GM23338 (cell line): ENCODE data around the gene ULK4. TPM values are rescaled to one million over a fixed set of nuclear protein-coding genes. Genes with fewer than 3 reads are reported as not detected.

Experiments
- ATAC-seq: fragments of 200-7000 bp; cut with Tn5 transposase; 3 replicates; pipeline ENCODE4 v1.9.1; 2020
- DNase-seq: peaks from one replicate; pipeline ENCODE4 v3.0.0-alpha.2; 2015; ENCODE audit warnings: low spot score
- H2AFZ ChIP-seq: fragments of 200-600 bp; sonication (generic); 2 replicates; pipeline ENCODE4 v1.8.0; 2016; ENCODE audit warnings: antibody characterized with exemption, mild to moderate bottlenecking, moderate library complexity
- H3F3A ChIP-seq: fragments of 200-600 bp; sonication (generic); replicated peaks from 2 replicates; pipeline ENCODE4 v1.8.0; 2017; ENCODE audit warnings: antibody characterized with exemption, mixed run types, low read depth
- H3K27ac ChIP-seq: fragments of 200-600 bp; sonication (generic); 2 replicates; pipeline ENCODE4 v1.6.1; 2016; ENCODE audit warnings: low read depth
- H3K27me3 ChIP-seq: fragments of 200-600 bp; sonication (generic); 2 replicates; pipeline ENCODE4 v1.8.0; 2016; ENCODE audit warnings: mild to moderate bottlenecking, mixed run types, moderate library complexity; ENCODE audit not compliant: insufficient read depth
- H3K36me3 ChIP-seq: fragments of 200-600 bp; sonication (generic); 2 replicates; pipeline ENCODE4 v1.8.0; 2016; ENCODE audit warnings: mild to moderate bottlenecking; ENCODE audit not compliant: insufficient read depth
- H3K4me1 ChIP-seq: fragments of 200-600 bp; sonication (generic); 2 replicates; pipeline ENCODE4 v1.8.0; 2016; ENCODE audit warnings: mild to moderate bottlenecking, moderate library complexity; ENCODE audit not compliant: insufficient read depth
- H3K4me2 ChIP-seq: fragments of 200-600 bp; sonication (generic); 2 replicates; pipeline ENCODE4 v1.7.1; 2017; ENCODE audit warnings: mixed run types
- H3K4me3 ChIP-seq: fragments of 200-600 bp; sonication (generic); 2 replicates; pipeline ENCODE4 v1.6.1; 2016; ENCODE audit warnings: mixed run types
- H3K79me2 ChIP-seq: fragments of 200-600 bp; sonication (generic); replicated peaks from 2 replicates; pipeline ENCODE4 v1.8.0; 2017; ENCODE audit warnings: mild to moderate bottlenecking; ENCODE audit not compliant: insufficient read depth
- H3K9me2 ChIP-seq: fragments of 200-600 bp; sonication (generic); 2 replicates; pipeline ENCODE4 v1.8.0; 2017; ENCODE audit not compliant: insufficient read depth
- H4K20me1 ChIP-seq: fragments of 200-600 bp; sonication (generic); replicated peaks from 2 replicates; pipeline ENCODE4 v1.8.0; 2017; ENCODE audit warnings: mild to moderate bottlenecking; ENCODE audit not compliant: insufficient read depth
- H3K27ac Mint-ChIP-seq: 2 replicates; pipeline ENCODE4 v1.8.0; 2020; ENCODE audit warnings: inconsistent platforms, mild to moderate bottlenecking, moderate library complexity, mixed read lengths
- H3K27me3 Mint-ChIP-seq: 3 replicates; pipeline ENCODE4 v1.8.0; 2022; ENCODE audit warnings: low read depth, mild to moderate bottlenecking, moderate library complexity, mixed read lengths, inconsistent platforms; ENCODE audit not compliant: insufficient read depth, poor library complexity
- H3K36me3 Mint-ChIP-seq: 3 replicates; pipeline ENCODE4 v1.8.0; 2021; ENCODE audit warnings: low read depth, mild to moderate bottlenecking, inconsistent platforms, moderate library complexity, mixed read lengths
- H3K4me1 Mint-ChIP-seq: 3 replicates; pipeline ENCODE4 v1.8.0; 2020; ENCODE audit warnings: mild to moderate bottlenecking, inconsistent platforms, mixed read lengths
- H3K4me3 Mint-ChIP-seq: 3 replicates; pipeline ENCODE4 v1.8.0; 2021; ENCODE audit warnings: moderate library complexity, mild to moderate bottlenecking, inconsistent platforms, mixed read lengths
- H3K9me3 Mint-ChIP-seq: 3 replicates; pipeline ENCODE4 v1.8.0; 2020; ENCODE audit warnings: moderate library complexity, mild to moderate bottlenecking, inconsistent platforms, mixed read lengths
- CREB1 ChIP-seq: fragments of 250-450 bp; sonication (Bioruptor Pico); IDR thresholded peaks from 2 replicates; pipeline ENCODE4 v1.5.0; 2020; ENCODE audit warnings: low read depth, mild to moderate bottlenecking, moderate library complexity
- EZH2 ChIP-seq: fragments of 200-600 bp; sonication (generic); IDR thresholded peaks from one replicate; pipeline ENCODE4 v1.8.0; 2017; ENCODE audit warnings: antibody characterized with exemption, mild to moderate bottlenecking, low read depth; ENCODE audit not compliant: unreplicated experiment
- EZH2phosphoT487 ChIP-seq: fragments of 200-600 bp; sonication (generic); IDR thresholded peaks from one replicate; pipeline ENCODE4 v1.8.1; 2018; ENCODE audit warnings: antibody characterized with exemption; ENCODE audit not compliant: unreplicated experiment
- JUNB ChIP-seq: IDR thresholded peaks from one replicate; pipeline ENCODE4 v1.6.1; 2016; ENCODE audit warnings: antibody characterized with exemption; ENCODE audit not compliant: unreplicated experiment
- ZNF114 ChIP-seq: fragments of 250-450 bp; sonication (Bioruptor Pico); IDR thresholded peaks from 2 replicates; pipeline ENCODE4 v1.5.0; 2020; ENCODE audit warnings: mild to moderate bottlenecking, moderate library complexity
- ZNF331 ChIP-seq: fragments of 250-450 bp; sonication (Bioruptor Pico); IDR thresholded peaks from 2 replicates; pipeline ENCODE4 v1.5.0; 2020; ENCODE audit warnings: low read depth, mild to moderate bottlenecking, moderate library complexity
- polyA plus RNA-seq: library from polyadenylated mRNA; unstranded; fragments of >200 nt; fragmentation: Nextera tagmentation; extraction: Ambion mirVana; gene quantifications from 2 replicates; pipeline ENCODE4 v1.2.1, GENCODE V29; 2016
- total RNA-seq: library from RNA; depleted of rRNA; stranded (reverse); fragments of >200 nt; shearing (Covaris generic); gene quantifications from 2 replicates; pipeline ENCODE4 v1.2.3, GENCODE V29; 2014
- TF ChIP-seq, protein P1 (sequence below): fragments of 250-450 bp; sonication (Bioruptor Pico); IDR thresholded peaks from 2 replicates; pipeline ENCODE4 v1.5.0; 2020; ENCODE audit warnings: mild to moderate bottlenecking, moderate library complexity

Gene ULK4
- total and polyA plus RNA-seq, 2 experiments from 2014 or later: 20.8 to 41.4 TPM

DNA sequence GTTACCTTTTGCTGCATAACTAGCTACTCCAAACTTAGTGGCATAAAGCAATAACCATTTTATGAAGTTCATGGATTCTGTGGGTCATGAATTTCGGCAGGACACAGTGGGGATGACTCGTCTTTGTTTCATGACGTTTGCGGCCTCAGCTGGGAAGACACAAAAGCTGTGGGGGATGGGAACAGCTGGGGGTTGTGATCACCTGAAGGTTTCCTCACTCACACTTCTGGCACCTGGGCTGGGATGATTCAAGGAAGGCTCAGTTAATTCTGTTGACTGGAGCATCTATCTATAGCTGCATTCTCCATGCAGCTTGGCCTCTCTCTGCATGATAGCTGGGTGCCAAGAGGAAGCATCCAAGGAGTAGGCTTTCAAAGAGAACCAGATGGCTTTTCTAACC lies 332.8 kb downstream of the ULK4 start:
- Mint-ChIP-seq H3K4me3 (no peak overlapping the region), H3K9me3 (no peaks in the 10 kb centered on the region), H3K27me3 (peaks cover 2% of the 10 kb centered on the region), H3K27ac (peak overlapping the region; percentile 82), H3K36me3 (no peaks in the 10 kb centered on the region), H3K4me1 (peaks cover 12% of the 10 kb centered on the region)
- Histone ChIP-seq H3K4me3 (no peak overlapping the region), H3K79me2 (no peaks in the 10 kb centered on the region), H3F3A (no peaks in the 10 kb centered on the region), H3K36me3 (no peaks in the 10 kb centered on the region), H3K27ac (no peak overlapping the region), H3K9me2 (no peaks in the 10 kb centered on the region), H3K27me3 (no peaks in the 10 kb centered on the region), H4K20me1 (no peaks in the 10 kb centered on the region), H3K4me1 (peaks cover 6% of the 10 kb centered on the region), H3K4me2 (peak overlapping the region; percentile 27; the same call in 1 of the 2 replicates), H2AFZ (no peak overlapping the region)
- DNase-seq (peak; percentile 48), ATAC-seq (peak; percentile 76)
- TF ChIP-seq CREB1 (CRISPR knock-in tag): peak; percentile 38; the same call in 1 of the 2 replicates
- TF ChIP-seq JUNB: no peak
- TF ChIP-seq ZNF331: no peak
- no peak for TF ChIP-seq EZH2
- TF ChIP-seq, protein P1, sequence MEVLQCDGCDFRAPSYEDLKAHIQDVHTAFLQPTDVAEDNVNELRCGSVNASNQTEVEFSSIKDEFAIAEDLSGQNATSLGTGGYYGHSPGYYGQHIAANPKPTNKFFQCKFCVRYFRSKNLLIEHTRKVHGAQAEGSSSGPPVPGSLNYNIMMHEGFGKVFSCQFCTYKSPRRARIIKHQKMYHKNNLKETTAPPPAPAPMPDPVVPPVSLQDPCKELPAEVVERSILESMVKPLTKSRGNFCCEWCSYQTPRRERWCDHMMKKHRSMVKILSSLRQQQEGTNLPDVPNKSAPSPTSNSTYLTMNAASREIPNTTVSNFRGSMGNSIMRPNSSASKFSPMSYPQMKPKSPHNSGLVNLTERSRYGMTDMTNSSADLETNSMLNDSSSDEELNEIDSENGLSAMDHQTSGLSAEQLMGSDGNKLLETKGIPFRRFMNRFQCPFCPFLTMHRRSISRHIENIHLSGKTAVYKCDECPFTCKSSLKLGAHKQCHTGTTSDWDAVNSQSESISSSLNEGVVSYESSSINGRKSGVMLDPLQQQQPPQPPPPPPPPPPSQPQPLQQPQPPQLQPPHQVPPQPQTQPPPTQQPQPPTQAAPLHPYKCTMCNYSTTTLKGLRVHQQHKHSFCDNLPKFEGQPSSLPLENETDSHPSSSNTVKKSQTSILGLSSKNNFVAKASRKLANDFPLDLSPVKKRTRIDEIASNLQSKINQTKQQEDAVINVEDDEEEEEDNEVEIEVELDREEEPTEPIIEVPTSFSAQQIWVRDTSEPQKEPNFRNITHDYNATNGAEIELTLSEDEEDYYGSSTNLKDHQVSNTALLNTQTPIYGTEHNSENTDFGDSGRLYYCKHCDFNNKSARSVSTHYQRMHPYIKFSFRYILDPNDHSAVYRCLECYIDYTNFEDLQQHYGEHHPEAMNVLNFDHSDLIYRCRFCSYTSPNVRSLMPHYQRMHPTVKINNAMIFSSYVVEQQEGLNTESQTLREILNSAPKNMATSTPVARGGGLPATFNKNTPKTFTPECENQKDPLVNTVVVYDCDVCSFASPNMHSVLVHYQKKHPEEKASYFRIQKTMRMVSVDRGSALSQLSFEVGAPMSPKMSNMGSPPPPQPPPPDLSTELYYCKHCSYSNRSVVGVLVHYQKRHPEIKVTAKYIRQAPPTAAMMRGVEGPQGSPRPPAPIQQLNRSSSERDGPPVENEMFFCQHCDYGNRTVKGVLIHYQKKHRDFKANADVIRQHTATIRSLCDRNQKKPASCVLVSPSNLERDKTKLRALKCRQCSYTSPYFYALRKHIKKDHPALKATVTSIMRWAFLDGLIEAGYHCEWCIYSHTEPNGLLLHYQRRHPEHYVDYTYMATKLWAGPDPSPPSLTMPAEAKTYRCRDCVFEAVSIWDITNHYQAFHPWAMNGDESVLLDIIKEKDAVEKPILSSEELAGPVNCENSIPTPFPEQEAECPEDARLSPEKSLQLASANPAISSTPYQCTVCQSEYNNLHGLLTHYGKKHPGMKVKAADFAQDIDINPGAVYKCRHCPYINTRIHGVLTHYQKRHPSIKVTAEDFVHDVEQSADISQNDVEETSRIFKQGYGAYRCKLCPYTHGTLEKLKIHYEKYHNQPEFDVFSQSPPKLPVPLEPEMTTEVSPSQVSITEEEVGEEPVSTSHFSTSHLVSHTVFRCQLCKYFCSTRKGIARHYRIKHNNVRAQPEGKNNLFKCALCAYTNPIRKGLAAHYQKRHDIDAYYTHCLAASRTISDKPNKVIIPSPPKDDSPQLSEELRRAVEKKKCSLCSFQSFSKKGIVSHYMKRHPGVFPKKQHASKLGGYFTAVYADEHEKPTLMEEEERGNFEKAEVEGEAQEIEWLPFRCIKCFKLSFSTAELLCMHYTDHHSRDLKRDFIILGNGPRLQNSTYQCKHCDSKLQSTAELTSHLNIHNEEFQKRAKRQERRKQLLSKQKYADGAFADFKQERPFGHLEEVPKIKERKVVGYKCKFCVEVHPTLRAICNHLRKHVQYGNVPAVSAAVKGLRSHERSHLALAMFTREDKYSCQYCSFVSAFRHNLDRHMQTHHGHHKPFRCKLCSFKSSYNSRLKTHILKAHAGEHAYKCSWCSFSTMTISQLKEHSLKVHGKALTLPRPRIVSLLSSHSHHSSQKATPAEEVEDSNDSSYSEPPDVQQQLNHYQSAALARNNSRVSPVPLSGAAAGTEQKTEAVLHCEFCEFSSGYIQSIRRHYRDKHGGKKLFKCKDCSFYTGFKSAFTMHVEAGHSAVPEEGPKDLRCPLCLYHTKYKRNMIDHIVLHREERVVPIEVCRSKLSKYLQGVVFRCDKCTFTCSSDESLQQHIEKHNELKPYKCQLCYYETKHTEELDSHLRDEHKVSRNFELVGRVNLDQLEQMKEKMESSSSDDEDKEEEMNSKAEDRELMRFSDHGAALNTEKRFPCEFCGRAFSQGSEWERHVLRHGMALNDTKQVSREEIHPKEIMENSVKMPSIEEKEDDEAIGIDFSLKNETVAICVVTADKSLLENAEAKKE (CRISPR knock-in tag): peak; percentile 84
- no peak for TF ChIP-seq ZNF114 (CRISPR knock-in tag)
- no peak for TF ChIP-seq EZH2phosphoT487
